Stimulated activated CD8-positive, alpha-beta memory T cell treated with anti-CD3 and anti-CD28 coated beads, Interleukin-7, amount 100 ng/mL, for 24 hours (primary cell): ENCODE data around the gene PPP1R2C.

Experiments
- DNase-seq: peaks from one replicate; pipeline ENCODE4 v3.0.0-alpha.2; 2020; ENCODE audit warnings: low read depth

PPP1R2C gene

DNA sequence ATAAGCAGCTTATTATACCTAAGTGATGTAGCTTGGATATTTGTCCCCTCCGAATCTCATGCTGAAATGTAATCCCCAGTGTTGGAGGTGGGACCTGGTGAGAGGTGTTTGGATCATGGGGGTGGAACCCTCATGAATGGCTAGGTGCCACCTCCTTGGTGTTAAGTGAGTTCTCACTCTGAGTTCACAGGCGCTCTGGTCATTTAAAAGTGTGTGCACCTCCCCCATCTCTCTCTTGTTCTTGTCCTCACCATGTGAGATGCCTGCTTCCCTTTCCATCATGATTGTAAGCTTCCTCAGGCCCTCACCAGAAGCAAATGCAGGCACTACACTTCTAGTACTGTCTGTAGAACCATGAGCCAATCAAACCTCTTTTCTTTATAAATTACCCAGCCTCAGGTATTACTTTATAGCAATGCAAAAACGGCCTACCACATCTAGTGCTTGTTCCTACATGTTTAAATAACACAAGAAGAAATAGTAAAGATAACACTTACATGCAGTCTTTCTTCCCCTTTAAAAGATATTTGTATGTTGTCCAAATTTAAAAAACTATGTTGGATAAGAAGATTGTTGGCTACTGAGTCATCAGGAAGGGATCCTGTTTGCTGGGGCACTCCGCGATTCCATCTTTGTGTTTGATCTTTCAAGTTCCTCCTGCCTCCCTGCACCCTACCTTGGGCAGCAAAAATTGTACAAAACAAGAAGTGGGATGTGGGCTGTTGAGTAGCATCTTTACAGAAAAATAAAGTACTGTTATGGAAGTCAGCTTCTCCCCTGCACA lies 29.7 kb downstream of the PPP1R2C start:
- DNase-seq = no peak

DNA sequence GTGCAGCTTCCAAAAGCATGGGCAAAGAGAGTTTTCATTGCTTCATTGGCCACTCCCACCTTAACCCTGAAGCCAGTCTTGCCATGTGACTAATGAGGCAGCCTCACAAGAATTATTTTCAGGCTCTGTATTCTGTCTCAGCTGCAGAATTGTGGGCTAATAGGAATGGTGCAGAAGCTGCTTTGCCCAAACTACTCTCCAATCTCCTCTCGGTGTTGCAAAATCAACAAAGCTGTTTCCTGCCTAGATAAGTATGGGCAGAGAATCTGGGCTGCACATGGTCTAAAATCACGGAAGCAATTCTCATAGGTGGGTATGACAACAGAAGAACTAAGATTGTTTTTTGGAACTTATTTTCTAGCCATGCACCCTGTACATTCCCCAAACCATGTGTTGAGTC lies 31.4 kb downstream of the PPP1R2C start:
- no peak for DNase-seq

DNA sequence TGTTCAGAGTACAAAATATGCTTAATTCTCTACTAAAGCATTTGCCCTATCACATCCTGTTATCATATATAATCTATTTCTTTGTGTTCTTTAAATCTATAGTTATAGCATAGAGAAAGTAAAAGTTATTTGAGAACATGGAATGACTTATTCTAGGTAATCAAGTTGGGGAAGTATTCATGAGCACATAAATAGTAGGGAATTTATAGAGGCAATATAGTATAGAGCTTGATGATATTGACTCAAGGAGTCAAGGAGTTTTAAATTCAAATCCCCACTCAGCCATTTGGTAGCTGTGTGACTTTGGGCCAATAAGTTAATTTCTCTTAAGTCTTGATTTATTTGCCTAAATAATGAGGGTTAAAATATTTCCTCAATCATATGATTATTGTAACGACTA lies 37.5 kb downstream of the PPP1R2C start:
- no peak for DNase-seq

- DNase-seq = no peak
These were observed 38.2 kb downstream of the PPP1R2C start for GRCh38 chrX:42739741-42740140.

GRCh38 chrX:42739258-42739657 lies 38.7 kb downstream of the PPP1R2C start:
- no peak for DNase-seq

DNA sequence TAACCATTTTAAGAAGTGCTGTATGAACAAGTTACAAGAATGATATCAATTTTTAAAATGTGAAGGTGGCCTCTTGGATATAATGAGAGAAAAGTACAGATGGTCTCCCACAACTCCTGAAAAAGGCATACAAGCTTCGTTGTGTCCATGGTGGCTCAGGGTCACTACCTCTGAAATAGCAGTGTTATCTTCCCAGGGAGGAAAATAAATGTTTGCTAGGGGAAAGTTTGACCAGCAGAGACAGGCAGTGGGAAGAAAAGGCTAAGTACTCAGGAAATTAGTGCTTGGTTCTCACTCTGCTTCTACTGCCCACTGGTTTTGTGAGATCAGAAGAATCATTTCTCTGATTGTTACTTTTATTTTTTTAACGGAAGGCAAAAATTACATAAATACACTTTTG lies 39.4 kb downstream of the PPP1R2C start:
- no peak for DNase-seq

DNA sequence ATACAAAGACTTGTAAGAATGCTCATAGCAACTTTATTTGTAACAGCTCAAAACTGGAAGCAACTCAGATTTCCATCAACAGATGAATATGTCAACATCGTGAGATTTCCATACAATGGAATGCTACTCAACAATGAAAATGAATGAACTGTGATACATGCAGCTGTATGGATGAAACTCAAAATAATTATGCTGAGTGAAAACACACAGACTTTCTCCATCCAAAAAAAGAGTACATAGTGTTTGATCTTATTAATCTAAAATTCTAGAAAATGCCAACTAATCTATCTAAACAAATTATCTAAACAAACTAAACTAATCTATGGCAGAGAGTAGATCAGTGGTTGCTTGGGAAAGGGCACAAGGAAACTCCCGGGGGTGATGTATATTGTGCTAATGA lies 42.7 kb downstream of the PPP1R2C start:
- DNase-seq = no peak

DNA sequence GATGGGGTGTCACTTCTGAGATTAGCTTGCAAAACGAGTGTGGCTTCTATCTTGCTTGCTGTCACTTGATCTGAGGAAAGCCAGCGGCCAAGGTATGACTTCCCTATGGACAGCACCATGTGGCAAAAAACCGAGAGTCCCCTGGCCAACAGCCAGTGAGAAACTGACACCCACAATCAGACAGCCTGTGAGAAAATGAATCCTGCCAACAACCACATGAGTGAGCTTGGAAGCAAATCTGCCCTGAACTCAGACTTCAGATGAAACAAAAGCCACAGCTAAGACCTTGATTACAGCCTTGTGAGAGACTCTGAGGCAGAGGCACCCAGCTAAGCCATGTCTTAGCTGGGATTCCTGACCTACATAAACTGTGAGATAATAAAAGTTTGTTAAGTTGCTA lies 45.5 kb downstream of the PPP1R2C start:
- no peak for DNase-seq
